Duodenal mucosa (tissue), 2 donors: ENCODE results near the gene PI16.

ENCODE experiments used
- H3K27ac ChIP-seq: one replicate; pipeline ENCODE4 v1.7.0; 2013; ENCODE audit warnings: low read depth, low read length
- H3K27me3 ChIP-seq, 2 donors: one replicate each; pipeline ENCODE4 v1.7.0; 2013; ENCODE audit warnings: low read length in 2 of 2, control low read depth in 1 of 2; ENCODE audit not compliant: insufficient read depth in 2 of 2, control insufficient read depth in 1 of 2
- H3K36me3 ChIP-seq, 2 donors: one replicate each; pipeline ENCODE4 v1.7.0; 2013; ENCODE audit warnings: low read length in 2 of 2, control low read depth in 1 of 2; ENCODE audit not compliant: insufficient read depth in 2 of 2, control insufficient read depth in 1 of 2
- H3K4me1 ChIP-seq, 2 donors: one replicate each; pipeline ENCODE4 v1.7.0; 2013; ENCODE audit warnings: low read length in 2 of 2, control low read depth in 1 of 2; ENCODE audit not compliant: insufficient read depth in 2 of 2, control insufficient read depth in 1 of 2
- H3K4me3 ChIP-seq, 2 donors: one replicate each; pipeline ENCODE4 v1.7.0; 2013; ENCODE audit warnings: low read length in 2 of 2, low read depth in 1 of 2
- H3K9ac ChIP-seq, 2 donors: one replicate each; pipeline ENCODE4 v1.7.0; 2013; ENCODE audit warnings: low read length in 2 of 2, low read depth in 1 of 2
- H3K9me3 ChIP-seq, 2 donors: one replicate each; pipeline ENCODE4 v1.7.0; 2013; ENCODE audit warnings: low read length in 2 of 2, control low read depth in 1 of 2; ENCODE audit not compliant: control insufficient read depth in 1 of 2

The PI16 gene

DNA sequence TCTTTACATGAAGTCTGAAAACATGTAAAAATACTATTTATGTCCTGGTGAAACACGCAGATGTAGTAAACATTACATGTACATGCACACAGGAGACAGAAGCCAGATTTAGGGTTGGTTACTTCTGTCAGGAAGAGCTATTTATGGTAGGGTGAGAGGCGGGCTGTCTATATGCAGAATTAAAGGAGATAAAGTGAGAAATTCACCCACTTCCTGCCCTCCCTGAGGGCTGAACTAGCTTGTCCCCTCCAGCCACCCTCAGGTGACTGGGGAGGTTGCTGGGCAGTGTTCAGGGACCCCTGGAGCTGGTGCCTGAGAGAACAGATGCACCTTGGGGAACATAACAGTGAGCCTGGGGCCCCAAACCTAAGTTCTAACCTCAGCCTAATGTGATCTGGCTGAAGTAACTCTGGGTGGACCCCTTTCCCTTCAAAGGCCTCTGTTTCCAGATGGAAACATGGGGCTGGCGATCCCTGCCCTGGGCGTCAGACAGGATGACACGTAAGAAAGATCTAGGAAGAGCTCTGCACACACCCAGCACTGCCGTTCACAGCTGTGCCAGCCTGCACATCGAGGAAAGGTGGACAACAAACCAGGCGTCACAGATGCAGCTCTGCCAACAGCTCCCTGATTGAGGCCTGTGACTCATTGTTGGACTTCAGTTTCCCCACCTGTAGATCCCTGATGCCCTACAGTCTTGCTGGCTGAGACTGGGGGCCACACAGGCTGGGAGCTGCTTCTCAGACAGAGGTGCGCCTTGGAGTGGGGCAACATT is 1.3 kb downstream of the PI16 start:
- H3K27ac ChIP-seq, result no peak overlapping the region
- no peaks in the 10 kb centered on the region for H3K27me3 ChIP-seq
- no peak overlapping the region for H3K9ac ChIP-seq
- no peaks in the 10 kb centered on the region for H3K36me3 ChIP-seq
- H3K4me3 ChIP-seq, result no peak overlapping the region
- H3K4me1 ChIP-seq, result peaks cover 9 to 15% of the 10 kb centered on the region in 2 donors
- no peaks in the 10 kb centered on the region for H3K9me3 ChIP-seq

DNA sequence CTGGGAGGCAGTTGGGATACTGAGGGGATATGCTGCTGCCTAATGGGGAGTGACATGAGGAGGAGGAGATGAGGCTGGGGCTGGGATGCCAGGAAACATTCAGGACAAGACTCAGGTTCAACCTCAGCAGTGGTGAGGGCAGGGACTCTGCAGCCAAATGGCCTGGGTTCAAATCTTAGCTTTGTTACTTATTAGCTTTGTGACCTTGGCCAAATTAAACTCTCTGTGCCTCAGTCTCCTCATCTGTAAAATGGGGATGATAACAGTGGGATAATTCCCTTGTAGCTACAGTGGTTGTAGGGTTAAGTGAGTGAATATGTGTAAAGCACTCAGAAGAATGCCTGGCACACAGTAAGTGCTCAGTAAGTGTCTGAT is 1.9 kb downstream of the PI16 start:
- no peaks in the 10 kb centered on the region for H3K9me3 ChIP-seq
- peaks cover 15 to 20% of the 10 kb centered on the region in 2 donors for H3K4me1 ChIP-seq
- no peaks in the 10 kb centered on the region for H3K36me3 ChIP-seq
- no peak overlapping the region for H3K9ac ChIP-seq
- no peak overlapping the region for H3K4me3 ChIP-seq
- H3K27me3 ChIP-seq, result no peaks in the 10 kb centered on the region
- no peak overlapping the region for H3K27ac ChIP-seq

DNA sequence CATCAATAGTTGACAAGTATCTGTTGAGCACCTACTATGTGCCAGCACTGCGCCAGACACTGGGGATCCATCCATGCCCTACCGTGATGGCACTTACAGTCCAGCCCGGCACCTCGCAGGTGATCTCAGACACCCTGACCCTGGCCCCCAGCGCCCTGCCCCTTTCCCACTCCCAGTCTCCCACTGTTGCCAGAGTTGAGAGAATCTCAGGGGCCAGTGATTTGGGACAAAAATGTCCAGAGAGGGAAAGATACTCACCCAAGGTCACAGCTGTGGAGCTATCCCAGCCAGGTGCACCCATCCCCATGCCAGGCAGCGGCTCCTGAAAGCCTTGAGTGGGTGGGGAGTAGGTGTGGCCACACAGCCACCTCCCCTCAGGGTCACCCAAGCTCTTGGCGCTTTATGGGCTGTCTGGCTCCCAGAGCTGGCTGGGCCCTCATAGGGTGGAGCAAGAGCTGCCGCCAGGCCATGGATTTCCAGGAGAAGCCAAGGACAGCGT is 3.3 kb downstream of the PI16 start:
- no peak overlapping the region for H3K9ac ChIP-seq
- H3K36me3 ChIP-seq, result no peaks in the 10 kb centered on the region
- H3K27ac ChIP-seq, result no peak overlapping the region
- H3K9me3 ChIP-seq, result no peaks in the 10 kb centered on the region
- H3K4me1 ChIP-seq, result peaks cover 16 to 20% of the 10 kb centered on the region in 2 donors
- no peaks in the 10 kb centered on the region for H3K27me3 ChIP-seq
- no peak overlapping the region for H3K4me3 ChIP-seq

GRCh38 chr6:36958775-36959554 is 4.4 kb downstream of the PI16 start:
- Histone ChIP-seq H3K36me3 (no peaks in the 10 kb centered on the region), H3K9ac (no peak overlapping the region), H3K27me3 (no peaks in the 10 kb centered on the region), H3K4me1 (peaks cover 24 to 27% of the 10 kb centered on the region in 2 donors), H3K9me3 (no peaks in the 10 kb centered on the region), H3K4me3 (no peak overlapping the region), H3K27ac (no peak overlapping the region)

DNA sequence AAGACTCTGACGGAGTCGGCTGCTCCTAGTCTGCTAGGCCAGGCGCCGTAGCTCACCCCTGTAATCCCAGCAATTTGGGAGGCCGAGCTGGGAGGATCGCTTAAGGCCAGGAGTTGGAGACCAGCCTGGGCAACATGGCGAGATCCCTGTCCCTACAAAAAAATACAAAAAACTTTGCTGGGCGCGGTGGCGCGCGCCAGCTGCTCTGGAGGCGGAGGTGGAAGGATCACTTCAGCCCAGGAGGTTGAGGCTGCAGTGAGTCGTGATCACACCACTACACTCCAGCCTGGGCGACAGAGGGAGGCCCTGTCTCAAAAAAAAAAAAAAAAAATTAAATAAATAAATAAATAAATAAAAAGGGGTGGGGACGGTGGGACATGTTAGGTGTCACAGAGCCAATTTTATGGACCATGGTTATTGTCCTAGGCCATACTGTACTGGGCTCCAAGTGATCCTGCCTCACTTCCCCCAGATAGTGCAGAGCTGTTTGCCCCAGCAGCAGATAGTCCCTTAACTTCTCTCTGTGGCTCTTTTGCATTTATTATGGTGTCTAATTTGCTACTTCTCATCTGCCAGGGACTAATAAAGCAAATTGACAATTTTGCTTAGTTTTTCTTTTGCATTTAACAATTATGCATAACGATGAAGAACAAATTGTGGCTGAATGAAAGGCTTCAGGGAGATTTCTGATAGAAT is 5.2 kb downstream of the PI16 start:
- Histone ChIP-seq H3K4me3 (no peak overlapping the region), H3K36me3 (no peaks in the 10 kb centered on the region), H3K9me3 (no peaks in the 10 kb centered on the region), H3K27me3 (no peaks in the 10 kb centered on the region), H3K9ac (no peak overlapping the region), H3K27ac (no peak overlapping the region), H3K4me1 (peaks cover 32 to 33% of the 10 kb centered on the region in 2 donors)

DNA sequence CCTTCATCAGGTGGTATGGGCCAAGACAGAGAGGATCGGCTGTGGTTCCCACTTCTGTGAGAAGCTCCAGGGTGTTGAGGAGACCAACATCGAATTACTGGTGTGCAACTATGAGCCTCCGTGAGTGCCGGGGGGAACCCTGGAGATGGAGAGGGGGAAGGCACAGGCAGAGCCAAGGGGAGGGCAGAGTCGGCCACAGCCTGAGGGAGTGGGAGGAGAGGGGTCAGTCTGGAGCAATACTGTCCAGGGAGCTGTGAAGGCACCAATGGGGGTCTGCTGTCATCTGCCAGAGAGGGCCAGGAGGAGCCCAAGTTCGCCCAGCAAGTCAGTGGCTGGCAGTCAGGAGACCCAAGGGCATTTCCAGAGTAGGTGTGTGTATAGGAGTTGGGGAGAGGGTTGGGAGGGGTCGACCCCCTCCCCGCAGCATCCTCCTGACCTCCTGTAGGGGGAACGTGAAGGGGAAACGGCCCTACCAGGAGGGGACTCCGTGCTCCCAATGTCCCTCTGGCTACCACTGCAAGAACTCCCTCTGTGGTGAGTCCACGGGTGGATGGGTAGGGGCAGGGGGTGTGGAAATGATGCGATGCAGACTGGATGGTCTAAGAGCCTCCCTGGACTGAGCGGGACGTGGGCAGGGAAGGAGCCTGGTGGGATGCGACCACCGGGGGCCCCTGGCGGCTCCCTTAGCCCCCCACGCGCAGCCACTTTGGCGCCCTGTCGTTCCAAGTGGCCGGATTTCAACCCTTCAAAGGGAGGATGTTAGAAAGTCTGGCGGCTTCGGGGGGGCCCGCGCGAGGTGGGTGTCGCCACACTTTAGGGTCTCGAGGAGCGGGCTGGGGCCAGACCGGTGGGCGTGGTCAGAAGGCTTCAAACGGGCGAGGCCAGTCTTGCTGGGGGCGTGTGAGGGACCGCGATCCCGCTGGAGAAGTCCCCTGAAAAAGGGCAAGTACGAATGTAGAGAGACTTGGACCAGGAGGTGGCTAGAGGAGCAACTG is 7.2 kb downstream of the PI16 start:
- no peak overlapping the region for H3K27ac ChIP-seq
- H3K4me3 ChIP-seq, result no peak overlapping the region

GRCh38 chr6:36962874-36963273 is 8.3 kb downstream of the PI16 start:
- peaks cover 8 to 10% of the 10 kb centered on the region in 2 donors for H3K36me3 ChIP-seq
- H3K27me3 ChIP-seq, result no peaks in the 10 kb centered on the region
- H3K4me3 ChIP-seq, result no peak overlapping the region
- peaks cover 38 to 48% of the 10 kb centered on the region in 2 donors for H3K4me1 ChIP-seq
- no peaks in the 10 kb centered on the region for H3K9me3 ChIP-seq
- no peak overlapping the region for H3K27ac ChIP-seq
- H3K9ac ChIP-seq, result no peak overlapping the region

More for the DNA sequence above, 7.2 kb downstream of the PI16 start:
- Histone ChIP-seq H3K27me3 (no peaks in the 10 kb centered on the region), H3K36me3 (no peaks in the 10 kb centered on the region), H3K9me3 (no peaks in the 10 kb centered on the region), H3K9ac (peak overlapping the region in 1 of 2 donors; percentile 11), H3K4me1 (peaks cover 32 to 37% of the 10 kb centered on the region in 2 donors)

- Histone ChIP-seq H3K4me1 (peaks cover 38 to 48% of the 10 kb centered on the region in 2 donors), H3K9ac (no peak overlapping the region), H3K27ac (no peak overlapping the region)
Measured at GRCh38 chr6:36963451-36964290, 9.1 kb downstream of the PI16 start.

DNA sequence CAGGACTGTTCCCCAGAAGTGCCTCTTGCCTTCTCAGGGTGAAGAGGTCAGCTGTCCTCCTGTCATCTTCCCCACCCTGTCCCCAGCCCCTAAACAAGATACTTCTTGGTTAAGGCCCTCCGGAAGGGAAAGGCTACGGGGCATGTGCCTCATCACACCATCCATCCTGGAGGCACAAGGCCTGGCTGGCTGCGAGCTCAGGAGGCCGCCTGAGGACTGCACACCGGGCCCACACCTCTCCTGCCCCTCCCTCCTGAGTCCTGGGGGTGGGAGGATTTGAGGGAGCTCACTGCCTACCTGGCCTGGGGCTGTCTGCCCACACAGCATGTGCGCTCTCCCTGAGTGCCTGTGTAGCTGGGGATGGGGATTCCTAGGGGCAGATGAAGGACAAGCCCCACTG is 9.8 kb downstream of the PI16 start:
- Histone ChIP-seq H3K4me3 (no peak overlapping the region), H3K9me3 (no peaks in the 10 kb centered on the region), H3K9ac (no peak overlapping the region), H3K36me3 (peaks cover 23 to 24% of the 10 kb centered on the region in 2 donors), H3K27me3 (no peaks in the 10 kb centered on the region), H3K27ac (no peak overlapping the region), H3K4me1 (peaks cover 38 to 48% of the 10 kb centered on the region in 2 donors)

More at GRCh38 chr6:36963451-36964290, 9.1 kb downstream of the PI16 start:
- Histone ChIP-seq H3K9me3 (no peaks in the 10 kb centered on the region), H3K4me3 (no peak overlapping the region), H3K36me3 (peaks cover 16 to 17% of the 10 kb centered on the region in 2 donors), H3K27me3 (no peaks in the 10 kb centered on the region)
